GM23248 (cell line): ENCODE data around the gene TMCO4. TPM values are rescaled to one million over a fixed set of nuclear protein-coding genes. Genes with fewer than 3 reads are reported as not detected.

Experiments used
- DNase-seq: peaks from one replicate; pipeline ENCODE4 v3.0.0-alpha.2; 2015
- H2AFZ ChIP-seq: fragments of 200-600 bp; sonication (generic); 2 replicates; pipeline ENCODE4 v1.6.1; 2016; ENCODE audit warnings: antibody characterized with exemption
- H3F3A ChIP-seq: fragments of 200-600 bp; sonication (generic); 2 replicates; pipeline ENCODE4 v1.6.1; 2016; ENCODE audit warnings: mild to moderate bottlenecking, antibody characterized with exemption, mixed run types; ENCODE audit not compliant: insufficient read depth
- H3K27ac ChIP-seq: fragments of 200-600 bp; sonication (generic); 2 replicates; pipeline ENCODE4 v1.5.1; 2016; ENCODE audit warnings: mild to moderate bottlenecking
- H3K27me3 ChIP-seq: fragments of 200-600 bp; sonication (generic); replicated peaks from 2 replicates; pipeline ENCODE4 v1.6.1; 2016; ENCODE audit warnings: mild to moderate bottlenecking; ENCODE audit not compliant: insufficient read depth
- H3K36me3 ChIP-seq: fragments of 200-600 bp; sonication (generic); 2 replicates; pipeline ENCODE4 v1.6.1; 2016; ENCODE audit warnings: low read depth, mild to moderate bottlenecking
- H3K4me1 ChIP-seq: fragments of 200-600 bp; sonication (generic); 2 replicates; pipeline ENCODE4 v1.6.1; 2016; ENCODE audit warnings: mild to moderate bottlenecking; ENCODE audit not compliant: insufficient read depth
- H3K4me2 ChIP-seq: fragments of 200-600 bp; sonication (generic); one replicate; pipeline ENCODE4 v1.6.1; 2016; ENCODE audit warnings: mild to moderate bottlenecking; ENCODE audit not compliant: unreplicated experiment
- H3K4me3 ChIP-seq: fragments of 200-600 bp; sonication (generic); 2 replicates; pipeline ENCODE4 v1.5.1; 2016; ENCODE audit warnings: mild to moderate bottlenecking
- H3K79me2 ChIP-seq: fragments of 200-600 bp; sonication (generic); 2 replicates; pipeline ENCODE4 v1.6.1; 2016; ENCODE audit warnings: mild to moderate bottlenecking; ENCODE audit not compliant: insufficient read depth
- H3K9ac ChIP-seq: fragments of 200-600 bp; sonication (generic); 2 replicates; pipeline ENCODE4 v1.6.1; 2016; ENCODE audit warnings: mild to moderate bottlenecking
- H3K9me2 ChIP-seq: fragments of 200-600 bp; sonication (generic); 2 replicates; pipeline ENCODE4 v1.6.1; 2016; ENCODE audit warnings: mixed run types, mild to moderate bottlenecking, moderate library complexity; ENCODE audit not compliant: insufficient read depth
- H3K9me3 ChIP-seq: fragments of 200-600 bp; sonication (generic); one replicate; pipeline ENCODE4 v1.6.1; 2017; ENCODE audit warnings: low read depth
- H4K20me1 ChIP-seq: fragments of 200-600 bp; sonication (generic); 2 replicates; pipeline ENCODE4 v1.6.0; 2016; ENCODE audit not compliant: insufficient read depth
- EZH2 ChIP-seq: fragments of 200-600 bp; sonication (generic); IDR thresholded peaks from 2 replicates; pipeline ENCODE4 v1.6.1; 2018; ENCODE audit warnings: antibody characterized with exemption, mild to moderate bottlenecking; ENCODE audit not compliant: insufficient read depth, poor library complexity, severe bottlenecking
- EZH2phosphoT487 ChIP-seq: fragments of 200-600 bp; sonication (generic); IDR thresholded peaks from 2 replicates; pipeline ENCODE4 v1.6.1; 2018; ENCODE audit warnings: antibody characterized with exemption, moderate library complexity, mild to moderate bottlenecking, low read depth; ENCODE audit not compliant: insufficient read depth
- WGBS, 2 experiments: methylation state at CpG; one replicate each; pipeline ENCODE4 v1.1.6; 2015 to 2017; ENCODE audit warnings: low lambda C conversion rate in 2 of 2, low coverage in 1 of 2; ENCODE audit errors: missing lambda C conversion rate in 2 of 2; 5-methylcytosine and 5-hydroxymethylcytosine counted together
- in situ Hi-C: fragments of 300-500 bp; cut with MboI; formaldehyde crosslinking; loops from 2 replicates; pipeline ENCODE4 v1.15.0; 2020
- polyA plus RNA-seq: library from polyadenylated mRNA; unstranded; fragments of >200 nt; fragmentation: Nextera tagmentation; extraction: Ambion mirVana; gene quantifications from 2 replicates; pipeline ENCODE4 v1.2.1, GENCODE V29; 2016
- total RNA-seq: library from RNA; depleted of rRNA; stranded (reverse); fragments of >200 nt; shearing (Covaris generic); gene quantifications from 2 replicates; pipeline ENCODE4 v1.2.3, GENCODE V29; 2014

Gene TMCO4
- total and polyA plus RNA-seq, 2 experiments from 2014 or later = 10.5 to 24.5 TPM

GRCh38 chr1:19648689-19649088 lies 151.0 kb downstream of the TMCO4 start:
- 38 to 43% methylated on average over 11 of the region's 11 CpGs for WGBS, 2 experiments
- DNase-seq = peak; percentile 59
- Histone ChIP-seq H3K27me3 (no peaks in the 10 kb centered on the region), H3K9ac (no peak overlapping the region), H3K4me3 (no peak overlapping the region), H2AFZ (no peak overlapping the region), H3K9me3 (no peaks in the 10 kb centered on the region), H3F3A (peaks cover 19% of the 10 kb centered on the region), H3K36me3 (no peaks in the 10 kb centered on the region), H3K4me2 (no peak overlapping the region), H3K27ac (no peak overlapping the region), H4K20me1 (no peaks in the 10 kb centered on the region), H3K79me2 (peaks cover 93% of the 10 kb centered on the region), H3K9me2 (no peaks in the 10 kb centered on the region), H3K4me1 (peaks cover 40% of the 10 kb centered on the region)
- in situ Hi-C loops = loop anchor here (5.0 to 10.0 kb wide), 2 partner anchors 161 to 254 kb away; partner anchors contain the start of gene CAPZB
- no peak for TF ChIP-seq EZH2phosphoT487
- TF ChIP-seq EZH2 = no peak

DNA sequence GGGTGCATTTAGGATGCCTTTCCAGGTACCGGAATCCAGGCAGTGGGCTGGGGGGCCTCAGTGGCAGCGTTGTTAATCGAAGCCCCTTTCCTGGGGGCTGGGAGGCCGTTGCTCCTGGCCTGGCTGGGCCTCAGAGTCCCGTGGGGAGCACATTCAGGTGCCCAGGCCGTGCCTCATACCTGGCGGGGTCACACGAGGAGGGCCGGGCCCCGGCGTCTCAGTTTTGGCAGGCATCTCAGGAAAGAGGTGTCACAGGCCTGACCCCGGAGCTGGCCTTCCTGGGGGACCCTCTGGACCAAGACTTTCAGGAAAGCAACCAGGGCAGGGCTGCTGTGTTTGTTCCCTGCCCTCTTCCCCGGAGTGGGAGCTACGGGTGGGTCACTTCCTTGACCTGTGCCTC lies 151.5 kb downstream of the TMCO4 start:
- Histone ChIP-seq H3K4me3 (peak overlapping the region; percentile 96; the same call in 1 of the 2 replicates), H3K9me2 (no peaks in the 10 kb centered on the region), H3K9me3 (no peaks in the 10 kb centered on the region), H2AFZ (no peak overlapping the region), H3F3A (peaks cover 19% of the 10 kb centered on the region), H3K4me1 (peaks cover 44% of the 10 kb centered on the region), H4K20me1 (no peaks in the 10 kb centered on the region), H3K4me2 (no peak overlapping the region), H3K27me3 (no peaks in the 10 kb centered on the region), H3K9ac (no peak overlapping the region), H3K36me3 (no peaks in the 10 kb centered on the region), H3K27ac (no peak overlapping the region), H3K79me2 (peaks cover 93% of the 10 kb centered on the region)
- DNase-seq = no peak
- in situ Hi-C loops = loop anchor here (5.0 to 10.0 kb wide), 2 partner anchors 161 to 253 kb away; partner anchors contain the start of gene CAPZB
- TF ChIP-seq EZH2phosphoT487 (no peak), EZH2 (no peak)
- 27 to 39% methylated on average over 13 of the region's 14 CpGs for WGBS, 2 experiments

DNA sequence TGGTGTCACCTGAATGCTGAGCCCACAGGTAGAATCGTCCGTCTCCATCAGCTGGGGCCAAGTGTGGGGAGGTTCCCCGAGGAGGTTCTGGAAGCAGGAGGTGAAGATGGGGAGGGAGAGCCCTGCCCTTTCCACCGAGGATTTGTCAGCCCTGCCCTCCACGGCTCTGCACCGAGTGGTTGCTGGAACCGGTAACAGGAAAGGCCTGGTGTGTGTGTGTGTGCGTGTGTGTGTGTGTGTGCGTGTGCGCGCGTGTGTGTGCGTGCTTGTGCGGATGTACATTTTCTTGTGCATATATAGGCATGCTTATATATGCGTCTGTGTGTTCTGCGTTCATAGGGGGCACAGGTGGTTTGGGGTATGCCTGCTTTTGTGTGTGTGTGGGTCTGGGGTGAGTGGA lies 152.1 kb downstream of the TMCO4 start:
- Histone ChIP-seq H3K9me2 (no peaks in the 10 kb centered on the region), H3K36me3 (no peaks in the 10 kb centered on the region), H3K9me3 (no peaks in the 10 kb centered on the region), H3K9ac (no peak overlapping the region), H3F3A (peaks cover 23% of the 10 kb centered on the region), H3K79me2 (peaks cover 89% of the 10 kb centered on the region), H3K4me2 (peak overlapping the region; percentile 91), H3K4me3 (peak overlapping the region; percentile 96; the same call in 1 of the 2 replicates), H3K4me1 (peaks cover 47% of the 10 kb centered on the region), H3K27ac (no peak overlapping the region), H2AFZ (no peak overlapping the region), H4K20me1 (no peaks in the 10 kb centered on the region), H3K27me3 (no peaks in the 10 kb centered on the region)
- peak; percentile 48 for DNase-seq
- 39 to 40% methylated on average over 16 of the region's 16 CpGs for WGBS, 2 experiments
- in situ Hi-C loops = loop anchor here (5.0 to 10.0 kb wide), 2 partner anchors 160 to 253 kb away; partner anchors contain the start of gene CAPZB
- no peak for TF ChIP-seq EZH2phosphoT487
- no peak for TF ChIP-seq EZH2

GRCh38 chr1:19646377-19647319 lies 153.1 kb downstream of the TMCO4 start:
- H2AFZ ChIP-seq = no peak overlapping the region
- no peak for TF ChIP-seq EZH2
- H3F3A ChIP-seq = peaks cover 24% of the 10 kb centered on the region
- 34 to 35% methylated on average over 9 of the region's 9 CpGs for WGBS, 2 experiments
- H3K4me2 ChIP-seq = peak overlapping the region; percentile 91
- peak overlapping the region; percentile 53 for H3K27ac ChIP-seq
- peaks cover 79% of the 10 kb centered on the region for H3K79me2 ChIP-seq
- H4K20me1 ChIP-seq = no peaks in the 10 kb centered on the region
- in situ Hi-C loops = loop anchor here (5.0 to 10.0 kb wide), 2 partner anchors 159 to 252 kb away; partner anchors contain the start of gene CAPZB
- no peaks in the 10 kb centered on the region for H3K27me3 ChIP-seq
- H3K36me3 ChIP-seq = no peaks in the 10 kb centered on the region
- DNase-seq = peak; percentile 56
- no peaks in the 10 kb centered on the region for H3K9me2 ChIP-seq
- peak overlapping the region; percentile 96 for H3K4me3 ChIP-seq
- no peaks in the 10 kb centered on the region for H3K9me3 ChIP-seq
- peaks cover 37% of the 10 kb centered on the region for H3K4me1 ChIP-seq
- H3K9ac ChIP-seq = peak overlapping the region; percentile 90
